Fibroblast of upper back skin (primary cell): ENCODE data around the gene AKT2.
"Not testable (repeated sequence)": the region's sequence is repeated elsewhere in the genome, so short reads cannot be mapped to it uniquely, and the experiment has no call there.

Experiments
- DNase-seq: peaks from one replicate; pipeline ENCODE4 v3.0.0-alpha.2; 2013

The AKT2 gene

GRCh38 chr19:40232949-40233810 is 52.0 kb downstream of the AKT2 start:
- no peak for DNase-seq

- DNase-seq = no peak
Measured at GRCh38 chr19:40232479-40232878, 52.7 kb downstream of the AKT2 start.

GRCh38 chr19:40231544-40232424 is 53.4 kb downstream of the AKT2 start:
- no peak for DNase-seq

GRCh38 chr19:40231057-40231456 is 54.1 kb downstream of the AKT2 start:
- no peak for DNase-seq

- DNase-seq = no peak
Measured at GRCh38 chr19:40229926-40230417, 55.2 kb downstream of the AKT2 start.

- DNase-seq = peak; percentile 32
Measured at GRCh38 chr19:40229484-40229883, 55.7 kb downstream of the AKT2 start.

- no peak for DNase-seq
Measured at GRCh38 chr19:40228863-40229262, 56.3 kb downstream of the AKT2 start.

- no peak for DNase-seq
Measured at GRCh38 chr19:40228346-40228745, 56.8 kb downstream of the AKT2 start.

DNA sequence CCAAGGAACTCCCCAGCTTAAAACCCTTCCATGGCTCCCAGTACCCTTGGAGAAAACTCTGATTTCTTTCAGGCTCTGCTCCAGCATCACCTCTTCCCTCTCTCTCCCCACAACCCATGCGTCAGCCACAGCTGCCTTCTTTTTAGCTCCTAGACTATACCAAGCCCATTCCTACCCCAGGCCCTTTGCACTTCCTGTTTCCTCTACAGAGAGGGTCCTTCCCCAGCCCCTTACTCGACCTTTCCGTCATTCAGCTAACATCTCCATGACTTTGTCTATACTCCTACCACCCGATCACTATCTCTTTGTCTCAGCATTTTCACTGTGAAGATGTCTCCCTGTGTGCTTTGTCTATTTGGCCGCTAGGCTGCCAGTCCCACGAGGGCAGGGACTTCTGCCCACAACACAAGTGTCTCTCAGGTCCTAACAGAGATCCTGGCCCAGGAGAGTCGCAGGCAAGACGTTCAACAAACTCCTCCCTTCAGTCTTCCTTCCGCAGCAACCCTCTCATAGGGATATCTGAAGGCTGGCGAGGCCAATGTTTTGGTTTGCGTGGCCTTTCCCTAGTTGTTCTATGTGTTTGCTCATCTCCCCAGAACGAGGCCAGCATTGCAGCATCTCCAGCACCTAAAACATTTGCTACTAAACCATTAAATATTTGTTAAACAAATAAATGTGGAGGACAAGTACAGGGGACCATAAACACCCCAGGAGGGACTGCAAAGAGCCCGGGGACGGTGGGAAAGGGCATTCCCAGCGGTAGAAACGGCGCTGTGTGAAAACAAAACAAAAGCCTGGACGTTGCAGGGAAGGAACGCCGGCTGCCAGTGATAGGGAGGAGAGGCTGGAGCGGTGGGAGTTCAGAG is 59.5 kb downstream of the AKT2 start:
- DNase-seq = no peak

DNA sequence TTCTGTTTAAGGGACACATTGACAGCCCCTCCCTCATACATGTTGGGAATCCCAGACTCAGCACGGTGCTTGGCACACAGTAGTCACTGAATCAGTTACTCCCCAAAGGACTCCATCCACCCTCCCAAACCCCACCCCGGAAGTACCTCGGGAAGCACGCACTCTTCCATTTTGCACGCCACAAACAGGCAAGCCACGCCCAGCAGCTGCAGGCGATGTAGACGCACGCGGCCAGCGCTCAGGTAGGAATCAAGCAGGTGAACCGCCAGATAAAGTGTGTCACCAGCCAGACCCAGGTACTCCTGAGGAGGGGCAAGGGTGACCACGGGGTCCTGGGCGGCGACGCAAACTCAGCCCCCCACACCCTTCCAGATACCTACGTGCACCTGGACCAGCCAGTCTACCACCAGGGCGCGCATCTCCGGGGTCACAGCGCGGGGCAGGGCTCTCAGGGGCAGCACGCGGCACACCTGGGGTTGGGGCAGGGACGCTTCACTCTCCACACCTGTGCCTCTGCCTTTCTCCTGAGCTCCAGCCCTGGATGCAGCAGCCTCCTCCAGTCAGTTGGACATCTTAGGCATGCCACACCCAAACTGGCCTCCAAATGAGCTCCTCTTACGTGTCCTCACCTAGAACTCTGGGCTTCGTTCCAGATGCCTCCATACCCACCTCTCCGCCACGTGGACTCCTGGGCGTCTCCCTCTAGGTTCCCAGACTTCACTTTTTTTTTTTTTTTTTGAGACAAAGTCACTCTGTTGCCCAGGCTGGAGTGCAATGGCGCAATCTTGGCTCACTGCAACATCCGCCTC is 60.6 kb downstream of the AKT2 start:
- DNase-seq = no peak

DNA sequence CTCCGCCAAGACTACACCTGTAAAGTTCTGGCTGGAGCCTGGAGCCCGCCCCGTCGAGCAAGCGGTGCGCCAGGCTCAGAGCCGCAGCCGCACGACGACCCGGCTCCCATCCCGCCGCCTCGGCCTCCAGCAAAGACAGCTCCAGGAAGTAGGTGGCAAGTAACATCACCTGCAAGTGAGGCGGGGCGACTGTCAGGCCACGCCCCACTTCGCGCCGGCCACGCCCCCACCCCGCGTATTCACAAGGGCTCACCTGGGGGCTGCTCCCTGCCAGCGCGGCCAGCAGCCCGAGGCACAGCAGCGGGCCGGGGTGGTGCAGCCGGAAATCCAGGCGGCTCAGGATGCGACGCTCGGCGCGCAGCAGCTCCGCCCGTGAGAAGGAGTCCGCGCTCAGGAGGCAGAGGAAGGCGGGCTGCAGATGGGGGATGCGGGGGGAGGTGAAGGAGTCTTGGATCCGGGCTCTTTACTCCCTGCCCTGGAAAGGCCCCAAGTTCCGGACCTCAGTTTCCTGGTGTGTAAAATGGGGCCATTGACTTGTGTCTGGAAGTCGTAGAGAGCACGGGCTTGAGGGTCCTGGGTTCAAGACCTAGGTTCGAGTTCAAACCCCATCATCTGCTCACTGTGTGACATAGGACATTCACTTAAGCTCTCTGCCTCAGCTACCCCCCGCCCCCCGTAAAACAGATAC is 61.9 kb downstream of the AKT2 start:
- no peak for DNase-seq

DNA sequence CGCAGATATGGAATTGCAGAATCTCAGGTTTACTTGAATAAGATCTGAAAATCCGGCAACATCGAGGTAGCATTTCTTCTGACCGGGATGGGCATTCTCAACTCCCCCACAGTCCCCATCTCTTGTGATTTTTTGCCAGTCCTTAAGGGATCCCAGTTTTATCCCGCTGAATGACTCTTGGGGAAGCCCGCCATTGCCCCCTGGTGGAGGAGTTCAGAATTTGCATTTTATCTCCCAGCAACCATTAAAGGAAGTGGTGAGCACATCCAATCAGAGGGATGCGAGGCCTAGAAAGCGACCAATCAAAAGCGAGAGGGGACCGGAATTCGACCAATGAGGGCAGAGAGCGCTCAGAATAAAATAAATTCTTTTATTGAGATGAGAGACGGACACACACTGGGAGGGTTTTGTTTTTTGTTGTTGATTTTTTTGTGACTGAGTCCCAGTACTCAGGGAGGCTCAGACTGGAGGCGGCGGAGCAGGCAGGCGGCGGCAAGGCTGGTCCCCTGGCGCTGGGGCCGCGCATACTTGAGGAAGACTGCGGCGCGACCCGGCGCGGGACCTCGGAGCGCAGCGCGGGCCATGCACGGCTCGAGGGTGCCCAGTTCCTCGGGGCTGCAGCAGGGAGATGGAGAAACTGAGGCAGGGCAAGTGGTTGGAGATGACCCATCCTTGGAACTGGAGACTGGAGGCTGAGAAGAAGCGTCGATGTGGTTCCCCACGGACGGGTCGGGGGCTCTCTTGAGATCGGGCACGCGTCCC is 63.1 kb downstream of the AKT2 start:
- DNase-seq = peak; percentile 88

DNA sequence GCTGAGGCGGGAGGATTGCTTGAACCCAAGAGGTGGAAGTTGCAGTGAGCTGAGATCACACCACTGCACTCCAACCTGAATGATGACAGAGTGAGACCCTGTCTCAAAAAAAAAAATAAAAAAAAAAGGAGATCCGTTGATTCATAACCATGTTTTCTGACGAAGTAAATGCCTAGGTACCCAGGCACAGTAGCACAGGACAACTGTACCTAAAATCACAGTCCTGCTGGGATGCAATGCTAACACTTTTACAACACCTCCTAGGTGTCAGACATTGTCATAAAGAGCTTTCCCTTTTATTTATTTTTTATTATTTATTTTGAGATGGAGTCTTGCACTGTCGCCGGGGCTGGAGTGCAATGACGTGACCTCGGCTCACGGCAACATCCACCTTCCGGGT is 64.5 kb downstream of the AKT2 start:
- no peak for DNase-seq

DNA sequence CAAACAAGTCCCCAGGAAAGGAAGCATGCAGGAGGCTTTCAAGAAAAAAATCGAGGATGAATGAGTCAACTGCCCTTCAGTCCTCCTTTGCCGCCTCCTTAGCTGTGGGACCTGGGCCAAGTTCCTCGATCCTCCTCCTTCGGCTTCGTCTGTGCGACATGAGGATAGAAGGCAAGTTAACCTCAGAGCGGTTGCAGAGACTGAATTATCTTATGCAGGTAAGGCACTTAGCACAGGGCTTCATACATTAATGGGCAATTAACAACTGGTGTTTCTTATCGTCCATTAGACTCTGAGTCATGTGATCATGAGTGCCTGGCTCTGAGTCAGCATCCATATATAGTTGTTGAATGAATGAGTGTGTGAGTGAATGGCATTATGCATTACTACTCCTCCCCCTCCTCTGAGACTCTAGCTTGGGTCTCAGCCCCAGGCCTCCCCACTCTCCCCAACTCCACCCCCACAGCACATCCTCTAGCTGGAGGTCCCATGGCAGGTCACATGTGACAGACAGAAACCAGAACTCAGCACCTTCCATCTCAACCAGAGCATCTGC is 65.3 kb downstream of the AKT2 start:
- DNase-seq = peak; percentile 60

DNA sequence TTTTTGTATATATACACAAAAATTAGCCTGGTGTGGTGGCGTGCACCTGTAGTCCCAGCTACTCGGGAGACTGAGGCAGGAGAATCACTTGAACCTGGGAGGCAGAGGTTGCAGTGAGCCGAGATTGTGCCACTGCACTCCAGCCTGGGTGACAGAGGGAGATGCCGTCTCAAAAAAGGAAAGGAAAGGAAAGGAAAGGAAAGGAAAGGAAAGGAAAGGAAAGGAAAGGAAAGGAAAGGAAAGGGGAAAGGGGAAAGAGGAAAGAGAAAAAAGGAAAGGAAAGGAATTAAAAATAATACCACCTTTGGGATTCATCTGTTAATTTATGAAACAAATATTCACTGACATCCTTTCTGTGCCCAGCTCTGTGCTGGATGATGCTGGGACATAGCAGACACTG is 66.1 kb downstream of the AKT2 start:
- DNase-seq = not testable (repeated sequence)

- DNase-seq = peak; percentile 22
Measured at GRCh38 chr19:40217934-40218890, 66.9 kb downstream of the AKT2 start, which contains the start of gene TTC9B. TTC9B (minus strand) TSS chr19:40218384; CDS start chr19:40218381, 3 bp downstream.

DNA sequence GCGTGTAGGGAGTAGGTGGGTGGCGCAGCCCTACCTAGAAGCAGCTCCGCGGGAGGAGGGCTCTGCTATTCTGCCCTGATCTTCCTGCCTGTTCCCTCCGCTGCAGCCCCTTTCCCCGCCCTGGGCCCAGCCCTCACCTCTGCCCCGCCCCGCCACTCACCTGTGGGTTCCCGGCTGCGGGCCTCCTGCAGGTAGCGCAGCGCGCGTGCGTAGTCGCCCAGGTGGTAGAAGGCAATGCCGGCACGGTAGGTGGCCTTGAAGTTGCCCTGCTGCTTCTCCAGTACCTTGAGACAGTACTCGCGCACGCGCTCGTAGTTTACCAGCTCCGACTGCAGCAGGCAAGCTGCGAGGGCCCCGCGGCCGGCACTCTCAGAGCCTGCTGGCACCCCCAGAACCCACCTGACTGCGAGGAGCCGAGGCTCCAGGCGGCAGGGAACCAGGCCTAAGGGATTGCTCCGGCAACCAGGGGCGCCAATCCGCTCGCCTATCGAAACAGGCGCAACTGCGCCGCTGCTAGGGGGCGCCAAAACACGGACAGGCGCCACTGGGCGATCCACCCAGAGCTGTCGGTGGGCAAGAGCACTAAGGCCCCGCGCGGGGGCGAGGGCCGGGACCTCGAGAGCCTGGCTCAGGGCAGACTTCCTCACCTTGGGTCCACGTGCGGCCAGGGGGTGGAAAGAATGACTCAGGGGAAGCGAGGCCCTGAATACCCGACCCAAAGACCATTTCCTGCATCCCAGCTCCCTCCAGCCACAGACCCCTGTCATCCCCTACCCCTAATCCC is 67.9 kb downstream of the AKT2 start:
- no peak for DNase-seq

DNA sequence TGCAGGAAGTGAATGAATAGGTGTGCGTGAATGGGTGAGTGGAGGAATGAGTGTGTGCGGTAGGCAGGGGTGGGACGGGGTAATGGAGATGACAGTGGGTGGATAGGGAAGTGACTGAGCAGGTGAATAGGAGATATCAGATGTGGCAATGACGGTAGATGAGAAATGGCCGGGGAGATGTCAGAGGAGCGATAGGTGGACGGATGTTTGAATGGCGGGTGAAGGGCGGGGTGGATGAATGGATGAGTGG is 68.4 kb downstream of the AKT2 start:
- no peak for DNase-seq
